ENCODE measurements around the gene FCGR2B. TPM values are rescaled to one million over a fixed set of nuclear protein-coding genes. Genes with fewer than 3 reads are reported as not detected.

Gene FCGR2B
- total RNA-seq, 1 experiment from 2014 or later = not detected

- TF ChIP-seq REST (IDR thresholded peaks at IDR 0.05; ENCODE audit: low read depth) (no peak), POLR2A (IDR thresholded peaks at IDR 0.05; ENCODE audit: borderline replicate concordance, extremely low read depth, insufficient read depth, insufficient read length) (no peak), TCF7L2 (IDR thresholded peaks at IDR 0.05; ENCODE audit: borderline replicate concordance, extremely low read depth, insufficient read depth, insufficient read length) (no peak), ZNF274 (IDR thresholded peaks at IDR 0.05; ENCODE audit: low read depth, low read length) (no peak), MAX (IDR thresholded peaks at IDR 0.05) (no peak), CTCF (IDR thresholded peaks at IDR 0.05 in 2 of 3, conservative IDR thresholded peaks at IDR 0.05 in 1 of 3; ENCODE audit: borderline replicate concordance in 1 of 3, insufficient read depth in 1 of 3, low read depth in 2 of 3, low read length in 2 of 3) (no peak), FOSL1 (IDR thresholded peaks at IDR 0.05; ENCODE audit: low read depth) (no peak), ZBTB33 (IDR thresholded peaks at IDR 0.05; ENCODE audit: extremely low read depth, insufficient replicate concordance, low read length) (no peak), SP1 (IDR thresholded peaks at IDR 0.05; ENCODE audit: low read depth) (no peak), CBX3 (IDR thresholded peaks at IDR 0.05; ENCODE audit: low read depth) (no peak), EZH2phosphoT487 (IDR thresholded peaks at IDR 0.05; ENCODE audit: borderline replicate concordance) (no peak), SIN3A (IDR thresholded peaks at IDR 0.05; ENCODE audit: low read depth) (no peak), JUND (IDR thresholded peaks at IDR 0.05) (no peak), ZFX (IDR thresholded peaks at IDR 0.05) (no peak), RAD21 (IDR thresholded peaks at IDR 0.05; ENCODE audit: low read depth) (no peak)
- RAD21 ChIA-PET (ENCODE audit: low non-redundant PET in 1 of 2, low total read pairs in 2 of 2, uncharacterized antibody in 2 of 2, unreplicated experiment in 2 of 2) = no interaction called here
- POLR2A ChIA-PET = no interaction called here
Measured at GRCh38 chr1:161681879-161682278, 18.9 kb downstream of the FCGR2B start.

More at GRCh38 chr1:161681879-161682278, 18.9 kb downstream of the FCGR2B start:
- Histone ChIP-seq H2AFZ (ENCODE audit: low read depth, low read length, poor library complexity, severe bottlenecking) (no peak overlapping the region), H3K4me1 (ENCODE audit: control insufficient read depth in 1 of 2, insufficient read depth in 2 of 2, low read length in 2 of 2) (no peaks in the 10 kb centered on the region), H3K27ac (ENCODE audit: low read depth, low read length) (no peak overlapping the region), H3K4me2 (ENCODE audit: low read length) (no peak overlapping the region), H3K4me3 (replicated peaks in 1 of 2; ENCODE audit: low read depth in 1 of 2, low read length in 2 of 2) (no peak overlapping the region), H4K20me1 (ENCODE audit: insufficient read depth) (no peaks in the 10 kb centered on the region), H3K36me3 (ENCODE audit: control insufficient read depth in 1 of 2, insufficient read depth in 2 of 2, low read length in 2 of 2) (no peaks in the 10 kb centered on the region), H3K79me2 (ENCODE audit: insufficient read depth, low read length) (no peaks in the 10 kb centered on the region), H3K27me3 (ENCODE audit: insufficient read depth, low read length) (no peaks in the 10 kb centered on the region), H3K9ac (ENCODE audit: low read length) (no peak overlapping the region), H3K9me2 (ENCODE audit: insufficient read depth) (no peaks in the 10 kb centered on the region), H3K9me3 (ENCODE audit: control insufficient read depth in 1 of 2, insufficient read depth in 1 of 2, low read depth in 1 of 2, low read length in 2 of 2) (no peaks in the 10 kb centered on the region)
- BruUV-seq (replicated peaks) = no TSS peak
- intact Hi-C loops (cut with micrococcal nuclease) = no loop called here
- CTCF ChIA-PET = no interaction called here
- DNase-seq (ENCODE audit: low read depth, low spot score) (no peak), ATAC-seq (no peak)
